Panc1 (cell line): ENCODE results near the gene ADAMTSL2.

ENCODE experiments used
- CTCF ChIP-seq: fragments of 450-650 bp; IDR thresholded peaks from 2 replicates; pipeline ENCODE4 v1.5.1; 2017; ENCODE audit warnings: mild to moderate bottlenecking
- POLR2AphosphoS5 ChIP-seq: IDR thresholded peaks from 2 replicates; pipeline ENCODE4 v1.6.1; 2012; ENCODE audit warnings: mild to moderate bottlenecking, low read depth, low read length, moderate library complexity
- REST ChIP-seq, 2 experiments: IDR thresholded peaks; 2 replicates each; pipeline ENCODE4 v1.6.1; 2011 to 2012; ENCODE audit warnings: low read depth in 2 of 2, control low read depth in 1 of 2, low read length in 1 of 2, mild to moderate bottlenecking in 1 of 2, moderate library complexity in 1 of 2; ENCODE audit not compliant: insufficient read depth in 1 of 2
- SIN3A ChIP-seq: IDR thresholded peaks from 2 replicates; pipeline ENCODE4 v1.6.1; 2012; ENCODE audit warnings: low read depth, mild to moderate bottlenecking, low read length, moderate library complexity, borderline replicate concordance; ENCODE audit not compliant: insufficient read depth

GRCh38 chr9:133521122-133522072 lies 13.1 kb upstream of the ADAMTSL2 start:
- TF ChIP-seq CTCF (no peak), REST (IDR thresholded peaks at IDR 0.05; ENCODE audit: insufficient read depth in 1 of 2, low read depth in 2 of 2, low read length in 1 of 2) (no peak), SIN3A (no peak), POLR2AphosphoS5 (no peak)
